8988T (cell line): ENCODE measurements around the gene DHX40.
A peak's percentile ranks its signal among the peaks of the same experiment; 100 is the strongest.
"Not testable (repeated sequence)": the region's sequence is repeated elsewhere in the genome, so short reads cannot be mapped to it uniquely, and the experiment has no call there.

Source experiments
- DNase-seq: peaks from one replicate; pipeline ENCODE4 v3.0.0; 2011

Gene DHX40, protein sequence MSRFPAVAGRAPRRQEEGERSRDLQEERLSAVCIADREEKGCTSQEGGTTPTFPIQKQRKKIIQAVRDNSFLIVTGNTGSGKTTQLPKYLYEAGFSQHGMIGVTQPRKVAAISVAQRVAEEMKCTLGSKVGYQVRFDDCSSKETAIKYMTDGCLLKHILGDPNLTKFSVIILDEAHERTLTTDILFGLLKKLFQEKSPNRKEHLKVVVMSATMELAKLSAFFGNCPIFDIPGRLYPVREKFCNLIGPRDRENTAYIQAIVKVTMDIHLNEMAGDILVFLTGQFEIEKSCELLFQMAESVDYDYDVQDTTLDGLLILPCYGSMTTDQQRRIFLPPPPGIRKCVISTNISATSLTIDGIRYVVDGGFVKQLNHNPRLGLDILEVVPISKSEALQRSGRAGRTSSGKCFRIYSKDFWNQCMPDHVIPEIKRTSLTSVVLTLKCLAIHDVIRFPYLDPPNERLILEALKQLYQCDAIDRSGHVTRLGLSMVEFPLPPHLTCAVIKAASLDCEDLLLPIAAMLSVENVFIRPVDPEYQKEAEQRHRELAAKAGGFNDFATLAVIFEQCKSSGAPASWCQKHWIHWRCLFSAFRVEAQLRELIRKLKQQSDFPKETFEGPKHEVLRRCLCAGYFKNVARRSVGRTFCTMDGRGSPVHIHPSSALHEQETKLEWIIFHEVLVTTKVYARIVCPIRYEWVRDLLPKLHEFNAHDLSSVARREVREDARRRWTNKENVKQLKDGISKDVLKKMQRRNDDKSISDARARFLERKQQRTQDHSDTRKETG

DNA sequence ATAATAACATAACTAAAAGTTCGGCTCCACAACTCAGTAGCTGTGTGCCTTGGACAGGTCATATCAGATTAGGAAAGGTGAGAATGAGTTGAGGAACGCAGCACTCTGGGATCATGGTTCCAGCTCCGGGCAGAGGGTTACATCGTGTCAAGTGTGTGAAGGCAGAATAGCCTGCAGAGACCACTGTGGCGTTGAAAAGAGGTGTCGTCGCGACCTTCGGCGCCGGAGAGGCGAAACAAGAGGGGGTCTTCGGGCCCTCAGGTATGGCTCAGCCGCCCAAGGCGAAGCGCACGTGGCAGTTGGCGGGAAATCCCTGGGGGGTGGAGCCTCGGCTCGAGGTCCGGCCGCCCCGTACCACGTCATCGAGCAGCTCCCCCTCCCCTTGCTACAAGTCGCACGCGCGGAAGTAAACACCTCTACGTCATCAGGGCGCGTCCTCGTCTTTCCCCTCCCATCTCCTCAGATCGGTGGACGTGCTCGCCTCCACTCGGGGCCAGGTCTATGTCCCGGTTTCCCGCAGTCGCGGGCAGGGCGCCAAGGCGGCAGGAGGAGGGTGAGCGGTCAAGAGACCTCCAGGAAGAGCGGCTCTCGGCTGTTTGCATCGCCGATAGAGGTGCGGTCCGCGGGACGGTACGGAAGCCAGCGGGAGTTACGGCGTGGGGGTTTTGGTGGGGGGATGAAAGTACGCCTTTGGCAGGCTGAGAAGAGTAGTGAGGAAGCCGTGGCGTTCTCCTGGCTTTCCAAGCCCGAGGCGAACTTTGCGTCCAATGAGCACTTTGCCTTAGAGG is at the start of gene DHX40:
Gene DHX40, plus strand, starts transcription at position 440 of the 788 bp plus-strand sequence. Its CDS starts 62 bp downstream, at position 502.
- peak; percentile 69 for DNase-seq

DNA sequence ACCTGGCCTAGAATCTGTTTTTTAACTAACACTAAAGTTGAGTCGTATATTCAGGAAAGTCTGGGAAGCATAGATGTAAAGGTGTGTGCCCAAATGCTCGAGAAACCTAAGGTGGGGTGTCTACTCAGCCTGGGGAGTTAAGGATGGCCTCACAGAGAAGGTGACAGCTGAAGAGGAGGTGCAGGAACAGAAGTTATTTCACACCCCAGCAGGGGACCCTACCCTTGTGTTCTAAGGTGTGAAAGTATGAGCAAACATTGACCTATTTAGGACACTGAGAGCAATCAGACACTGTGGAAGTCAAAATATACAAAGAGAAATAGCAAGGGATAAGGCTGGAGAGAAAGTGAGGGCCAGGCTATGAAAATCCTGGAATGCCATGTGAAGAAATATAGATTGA is 49.0 kb upstream of the DHX40 start:
- DNase-seq: no peak

DNA sequence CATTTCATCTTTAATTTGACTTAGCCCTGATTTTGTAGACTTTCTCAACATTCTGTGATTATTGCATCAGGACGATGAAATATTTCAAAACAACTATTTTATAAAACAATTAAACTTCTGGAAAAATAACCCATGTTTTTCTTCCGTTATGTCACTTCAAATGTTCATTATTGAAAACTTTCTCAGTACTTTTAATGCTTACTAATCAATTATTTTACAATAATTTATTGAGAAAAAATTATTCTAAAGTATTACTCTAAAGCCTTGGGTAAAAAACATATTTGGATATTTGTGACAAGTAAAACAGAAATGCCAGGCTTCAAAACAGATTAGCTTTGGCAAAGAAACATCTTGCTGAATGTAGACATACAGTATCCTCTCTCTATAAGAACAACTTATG is 46.3 kb upstream of the DHX40 start:
- no peak for DNase-seq

DNA sequence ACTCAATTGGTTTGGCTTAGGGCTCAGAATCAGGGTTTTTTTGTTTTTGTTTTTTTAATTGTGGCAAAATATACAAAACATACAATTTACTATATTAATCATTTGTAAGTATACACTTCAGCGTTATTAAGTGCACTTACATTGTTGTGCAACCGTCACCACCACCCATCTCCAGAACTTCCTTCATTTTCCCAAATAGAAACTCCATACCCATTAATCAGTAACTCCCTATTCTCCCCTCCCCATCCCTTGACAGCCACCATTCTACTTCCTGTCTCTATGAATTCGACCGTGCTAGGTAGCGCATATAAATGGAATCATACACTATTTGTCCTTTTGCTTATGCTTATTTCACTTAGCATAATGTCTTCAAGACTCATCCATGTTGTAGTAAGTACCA is 45.2 kb upstream of the DHX40 start:
- no peak for DNase-seq

DNA sequence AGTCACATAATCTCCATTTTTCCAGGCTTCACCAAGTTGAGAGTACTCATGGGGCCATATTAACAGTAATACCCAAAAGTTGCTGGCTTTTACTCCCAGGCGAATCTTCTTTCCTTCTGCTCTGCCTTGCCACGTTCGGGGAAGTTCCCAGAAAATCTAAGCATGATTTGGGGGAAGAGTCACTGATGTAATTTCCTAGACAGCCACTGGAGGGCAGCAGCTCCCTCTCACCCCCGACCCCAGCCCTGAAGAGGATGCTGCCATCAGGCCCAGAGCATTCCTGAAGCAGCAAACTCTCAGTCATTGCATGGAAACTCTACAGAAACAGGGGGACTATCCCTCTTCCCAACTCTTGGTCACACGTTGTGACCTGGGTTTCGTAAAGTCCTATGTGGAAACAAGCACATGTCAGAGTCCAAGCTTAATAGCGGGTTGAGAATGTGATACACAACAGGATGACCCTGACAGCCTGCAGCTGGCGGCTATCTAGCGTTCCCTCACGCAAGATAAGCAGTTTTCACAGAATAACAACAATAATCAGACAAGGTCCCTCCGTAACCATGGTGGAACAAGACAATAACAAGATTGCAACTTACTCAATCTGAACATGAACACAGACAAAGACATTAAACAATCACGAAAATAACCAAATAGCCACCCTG is 43.8 kb upstream of the DHX40 start:
- DNase-seq: peak; percentile 37

DNA sequence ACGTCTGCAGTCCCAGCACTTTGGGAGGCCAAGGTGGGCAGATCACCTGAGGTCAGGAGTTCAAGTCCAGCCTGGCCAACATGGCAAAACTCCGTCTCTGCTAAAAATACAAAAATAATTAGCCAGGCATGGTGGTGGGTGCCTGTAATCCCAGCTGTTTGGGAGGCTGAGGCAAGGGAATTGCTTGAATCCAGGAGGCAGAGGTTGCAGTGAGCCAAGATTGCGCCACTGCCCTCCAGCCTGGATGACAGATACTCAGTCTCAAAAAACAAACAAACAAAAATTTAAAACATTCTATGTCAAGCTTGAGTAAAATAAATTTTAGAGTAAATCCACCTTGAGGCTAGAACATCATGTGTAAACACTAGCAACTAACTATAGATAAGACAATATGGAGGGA is 40.5 kb upstream of the DHX40 start:
- not testable (repeated sequence) for DNase-seq

DNA sequence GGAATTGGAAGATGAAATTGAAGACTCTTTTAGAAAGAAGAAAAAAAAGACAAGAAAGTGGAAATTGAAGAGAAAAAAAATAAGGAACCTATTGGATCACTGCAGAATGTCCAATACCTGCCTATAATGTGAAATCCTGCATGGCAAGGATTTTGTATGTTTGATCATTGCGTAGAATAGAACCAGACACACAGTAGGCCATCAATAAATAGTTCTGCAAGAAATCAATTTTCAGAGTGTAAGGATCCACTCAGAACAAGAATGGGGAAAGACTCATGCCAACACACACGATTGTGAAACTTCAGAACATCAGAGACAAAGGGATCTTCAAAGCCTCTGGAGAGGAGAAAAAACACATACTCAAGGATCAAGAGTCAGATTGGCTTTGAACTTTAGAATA is 39.7 kb upstream of the DHX40 start:
- DNase-seq: no peak

DNA sequence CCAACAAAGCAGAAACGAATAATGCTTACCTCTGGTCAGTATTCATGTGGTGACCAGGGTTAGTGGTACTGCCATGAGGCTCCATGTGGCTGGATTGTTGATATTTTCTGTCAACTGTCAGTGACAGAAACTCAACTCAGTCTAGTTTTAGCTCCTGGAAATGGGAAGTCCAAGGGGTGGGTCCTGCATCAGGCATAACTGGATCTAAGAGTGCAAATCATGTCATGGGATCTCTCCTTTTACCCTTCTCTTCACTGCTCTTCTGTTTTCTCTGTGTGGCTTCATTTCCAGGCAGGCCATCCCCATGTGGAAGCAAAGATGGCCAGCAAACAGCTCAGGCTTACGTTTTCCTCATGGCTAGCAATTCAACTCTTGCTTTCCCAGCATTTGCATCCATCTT is 39.0 kb upstream of the DHX40 start:
- no peak for DNase-seq

DNA sequence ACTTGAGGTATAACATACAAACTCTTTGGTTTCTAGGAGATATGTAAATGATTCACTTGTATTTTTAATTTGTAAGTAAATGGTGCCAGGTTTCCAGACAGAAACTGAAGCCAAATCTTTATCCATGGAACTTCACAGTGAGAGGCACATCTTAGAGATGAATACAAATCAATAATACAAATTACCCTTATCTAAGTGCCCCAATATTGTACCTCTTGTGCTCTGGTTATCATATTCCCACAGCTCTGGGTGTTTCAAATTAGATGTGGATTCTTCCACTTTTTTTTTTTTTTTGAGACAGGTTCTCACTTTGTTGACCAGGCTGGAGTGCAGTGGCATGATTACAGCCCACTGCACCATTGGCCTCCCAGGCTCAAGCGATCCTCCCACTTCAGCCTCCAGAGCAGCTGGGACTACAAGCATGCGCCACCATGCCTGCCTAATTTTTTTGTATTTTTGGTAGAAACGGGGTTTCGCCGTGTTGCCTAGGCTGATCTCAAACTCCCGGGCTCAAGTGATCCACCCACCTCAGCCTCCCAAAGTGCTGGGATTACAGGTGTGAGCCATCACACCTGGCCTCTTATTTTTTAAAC is 38.0 kb upstream of the DHX40 start:
- no peak for DNase-seq

DNA sequence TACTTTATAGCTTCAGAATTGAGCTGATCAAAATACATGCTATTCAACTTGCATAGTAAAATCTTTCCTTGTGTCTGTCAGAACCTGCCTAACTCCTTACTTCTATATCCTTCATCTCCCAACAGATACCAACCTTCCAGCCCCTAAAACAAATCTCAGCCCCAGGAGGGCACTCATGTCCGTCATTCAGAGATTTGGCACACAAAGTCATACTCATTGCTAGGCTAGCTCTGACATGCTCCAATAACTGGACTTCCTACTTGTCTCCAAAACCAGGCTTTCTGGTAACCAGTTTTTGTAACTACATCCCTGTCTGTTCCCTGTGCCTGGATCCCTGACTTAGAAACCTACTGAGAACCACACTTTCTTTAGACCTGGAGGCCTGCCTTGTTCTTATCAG is 37.5 kb upstream of the DHX40 start:
- DNase-seq: no peak

DNA sequence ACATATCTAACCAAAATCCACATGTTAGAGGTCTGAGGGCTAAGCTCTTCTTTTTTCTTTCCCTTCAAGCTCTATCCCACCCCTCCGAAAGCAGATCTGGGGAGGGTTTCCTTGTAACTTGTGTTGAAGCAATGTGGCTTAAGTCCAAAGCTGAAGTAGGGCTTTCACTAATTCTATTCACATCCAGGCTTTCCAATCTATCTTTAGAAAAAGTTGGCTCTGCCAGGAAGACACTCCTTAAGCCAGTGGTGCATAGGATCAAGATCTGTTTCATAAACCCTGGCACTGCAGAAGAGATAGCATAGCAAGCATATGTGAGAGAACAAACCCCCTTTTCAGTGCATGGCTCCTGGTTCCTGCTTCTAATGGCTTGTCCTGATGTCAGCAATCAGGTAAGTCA is 34.9 kb upstream of the DHX40 start:
- no peak for DNase-seq

DNA sequence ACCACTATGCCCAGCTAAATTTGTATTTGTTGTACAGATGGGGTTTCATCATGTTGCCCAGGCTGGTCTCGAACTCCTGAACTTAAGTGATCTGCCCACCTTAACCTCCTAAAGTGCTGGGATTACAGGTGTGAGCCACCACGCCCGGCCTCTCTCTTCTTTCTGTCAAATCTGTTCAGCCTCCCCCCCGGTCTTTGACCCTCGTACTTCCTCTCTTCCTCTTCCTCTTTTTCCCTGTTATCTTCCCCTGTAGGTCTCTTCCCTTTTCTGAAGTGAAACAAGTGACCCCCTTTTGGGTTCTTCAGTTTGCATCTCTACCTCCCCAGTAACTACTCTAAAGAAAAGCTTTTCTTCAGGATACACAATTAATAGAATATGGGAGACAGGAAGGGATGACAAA is 31.7 kb upstream of the DHX40 start:
- no peak for DNase-seq

DNA sequence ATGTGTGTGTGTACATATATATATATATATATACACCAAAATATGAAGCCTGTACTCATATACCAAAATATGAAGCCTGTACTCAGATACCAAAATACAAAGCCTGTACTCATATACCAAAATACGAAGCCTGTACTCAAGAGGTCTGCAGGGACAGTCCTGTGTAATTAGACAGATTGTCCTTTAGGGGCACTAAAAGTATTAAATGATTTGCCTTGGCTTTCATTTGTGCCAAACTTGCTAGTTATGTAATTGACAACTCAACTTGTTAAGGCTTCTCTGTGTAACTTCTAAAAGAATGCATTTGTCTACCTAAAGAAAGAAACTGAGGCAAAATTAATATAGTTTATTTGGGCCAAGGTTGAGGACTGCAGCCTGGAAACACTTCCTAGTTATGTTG is 30.8 kb upstream of the DHX40 start:
- DNase-seq: no peak

DNA sequence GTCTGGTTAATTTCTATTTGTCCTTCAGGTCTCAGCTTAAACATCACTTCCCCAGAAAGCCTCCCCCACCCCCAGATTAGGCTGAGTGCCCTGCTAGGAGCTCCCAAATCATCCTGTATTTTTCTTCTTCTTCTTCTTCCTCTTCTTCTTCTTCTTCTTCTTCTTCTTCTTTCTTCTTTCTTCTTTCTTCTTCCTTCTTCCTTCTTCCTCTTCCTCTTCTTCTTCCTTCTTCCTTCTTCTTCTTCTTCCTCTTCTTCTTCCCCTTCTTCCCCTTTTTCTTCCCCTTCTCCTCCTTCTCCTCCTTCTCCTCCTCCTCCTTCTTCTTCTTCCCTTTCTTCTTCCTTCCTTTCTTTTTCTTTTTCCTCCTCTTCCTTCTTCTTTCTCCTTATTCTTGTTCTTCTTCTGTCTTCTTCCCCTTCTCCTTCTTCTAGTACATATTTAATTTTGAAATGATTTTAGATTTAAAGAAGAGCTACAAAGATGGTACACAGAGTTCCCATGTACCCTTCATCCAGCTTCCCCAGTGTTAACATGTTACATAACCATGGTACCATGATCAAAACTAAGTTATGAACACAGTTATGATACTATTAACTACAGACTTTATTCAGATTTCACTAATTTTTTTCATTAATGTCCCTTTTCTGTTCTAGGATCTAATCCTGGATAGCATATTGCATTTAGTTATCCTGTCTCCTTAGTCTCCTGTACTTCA is 27.1 kb upstream of the DHX40 start:
- no peak for DNase-seq

DNA sequence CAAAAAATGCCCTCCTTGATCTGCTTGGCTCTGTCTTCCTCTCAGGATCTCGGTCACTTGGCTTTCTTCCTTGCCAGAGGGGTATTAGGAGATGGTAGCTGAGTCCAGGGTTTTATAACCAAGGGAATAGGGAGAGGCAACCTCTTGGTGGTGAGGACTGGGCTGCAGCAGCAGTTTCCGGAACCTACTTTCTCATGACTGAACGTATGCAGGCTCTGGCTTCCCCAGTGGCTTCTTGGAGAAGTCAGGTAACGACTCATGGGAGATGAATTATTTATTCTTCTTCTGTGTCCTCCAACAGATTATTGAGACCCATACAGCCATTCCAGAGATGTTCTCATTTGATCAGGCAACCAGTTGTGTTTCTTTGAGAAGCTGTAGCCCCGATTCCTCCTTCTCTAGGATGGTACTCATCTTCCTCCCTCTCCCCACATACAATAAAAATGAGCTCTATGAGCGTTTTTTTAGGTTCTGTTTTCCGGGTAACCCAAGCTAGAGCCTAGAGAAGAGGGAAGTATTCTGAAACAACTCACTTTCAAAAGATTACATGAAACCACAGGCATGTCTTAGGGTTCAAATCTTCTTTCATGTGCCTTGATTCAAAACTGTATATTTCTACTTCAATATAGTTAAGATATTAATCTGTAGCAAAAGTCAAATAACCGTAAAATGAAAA is 22.3 kb upstream of the DHX40 start:
- no peak for DNase-seq

DNA sequence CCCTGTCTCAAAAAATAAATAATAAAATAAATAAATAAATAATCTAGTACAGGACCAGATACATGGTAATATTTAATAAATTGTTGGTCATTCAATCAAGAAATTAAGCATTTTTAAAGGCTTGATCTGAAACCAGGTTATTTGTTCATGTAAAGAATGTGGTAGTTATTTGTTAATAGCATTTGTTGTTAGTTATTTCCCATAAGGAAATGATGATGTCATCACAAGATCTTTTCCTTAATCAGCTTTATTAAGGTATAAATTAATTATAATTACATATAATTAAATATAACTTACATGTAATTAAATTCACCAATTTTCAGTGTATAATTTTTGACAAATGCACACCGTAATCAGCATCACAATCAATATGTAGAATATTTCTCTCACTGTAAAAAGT is 19.5 kb upstream of the DHX40 start:
- DNase-seq: no peak

DNA sequence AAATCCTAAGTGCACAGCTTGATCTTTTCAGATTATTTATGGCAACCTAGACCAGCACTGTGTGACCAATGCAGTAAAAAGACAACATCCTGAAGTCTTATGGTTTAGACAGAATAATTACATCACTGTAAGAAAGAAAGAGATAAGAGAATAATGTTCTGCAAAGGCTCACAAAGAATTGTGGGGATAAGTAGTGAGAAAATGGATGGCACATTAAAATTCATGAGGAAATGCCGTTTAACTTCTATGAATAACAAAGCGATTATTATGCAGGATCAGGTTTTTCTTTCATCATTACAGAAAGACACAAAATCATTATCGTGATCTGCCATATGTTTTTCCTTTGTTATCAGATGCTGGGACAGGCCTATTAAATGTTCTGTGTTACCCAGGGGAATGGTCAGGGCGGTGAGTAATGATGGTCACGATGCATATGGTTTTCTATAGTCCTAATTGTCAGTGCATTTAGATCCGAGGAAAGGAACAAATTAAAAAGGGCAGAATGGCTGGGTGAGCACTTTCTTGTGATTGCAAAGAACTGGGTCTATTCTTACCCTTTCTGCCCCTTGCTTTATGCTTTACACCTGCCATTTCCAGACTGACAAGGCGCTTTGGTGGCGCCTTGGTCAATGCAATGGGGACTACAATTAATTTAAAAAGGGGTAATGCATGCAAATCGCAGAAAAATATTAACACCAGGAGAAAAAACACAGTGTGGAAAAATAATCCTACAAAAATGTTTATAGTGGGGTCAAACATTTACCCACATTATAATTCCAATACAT is 18.1 kb upstream of the DHX40 start:
- no peak for DNase-seq

DNA sequence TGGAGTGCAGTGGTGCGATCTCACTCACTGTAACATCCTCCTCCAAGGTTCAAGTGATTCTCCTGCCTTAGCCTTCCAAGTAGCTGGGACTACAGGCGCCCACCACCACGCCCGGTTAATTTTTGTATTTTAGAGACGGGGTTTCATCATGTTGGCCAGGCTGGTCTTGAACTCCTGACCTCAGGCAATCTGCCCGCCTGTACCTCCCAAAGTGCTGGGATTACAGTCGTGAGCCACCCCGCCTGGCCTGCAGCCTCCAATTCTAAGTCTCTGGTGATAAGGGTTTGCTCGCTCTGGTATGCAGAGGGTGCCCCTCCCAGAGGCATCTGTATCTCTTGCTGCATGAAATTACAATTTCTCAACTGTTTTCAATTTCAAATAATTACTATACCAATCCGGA is 16.4 kb upstream of the DHX40 start:
- not testable (repeated sequence) for DNase-seq

DNA sequence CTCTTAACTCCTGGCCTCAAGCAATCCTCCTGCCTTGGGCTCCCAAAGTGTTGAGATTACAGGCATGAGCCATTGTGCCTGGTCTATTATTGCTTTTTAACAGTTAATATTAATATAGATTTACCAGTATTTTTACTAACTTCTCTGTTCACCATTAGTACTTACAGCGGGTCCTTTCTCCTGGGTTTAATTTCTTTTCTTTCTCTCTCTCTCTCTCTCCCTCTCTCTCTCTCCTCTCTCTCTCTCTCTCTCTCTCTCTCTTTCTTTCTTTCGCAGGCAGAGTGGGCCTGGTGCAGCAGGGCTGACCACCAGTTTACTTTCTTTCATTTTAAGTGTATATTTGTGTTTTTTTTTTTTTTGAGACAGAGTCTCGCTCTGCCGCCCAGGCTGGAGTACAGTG is 14.7 kb upstream of the DHX40 start:
- no peak for DNase-seq

DNA sequence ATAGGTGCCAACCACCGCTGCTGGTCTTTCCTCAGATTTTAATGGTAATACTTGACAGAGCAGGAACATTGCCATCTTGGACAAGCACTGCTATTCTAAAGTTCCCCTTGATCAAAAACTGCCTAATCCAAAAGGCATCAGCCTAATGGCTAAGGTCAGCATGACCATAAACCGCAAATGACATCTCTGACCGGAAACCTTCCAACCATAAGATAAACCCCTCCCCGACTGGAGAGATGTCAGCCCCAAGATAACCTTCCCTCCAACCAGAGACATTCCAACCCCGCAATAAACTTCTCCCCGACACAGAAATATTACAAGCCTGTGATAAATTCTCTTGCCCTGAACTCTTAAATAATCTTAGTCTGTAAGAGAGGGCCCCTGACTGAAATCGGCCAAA is 7.4 kb upstream of the DHX40 start:
- DNase-seq: no peak

DNA sequence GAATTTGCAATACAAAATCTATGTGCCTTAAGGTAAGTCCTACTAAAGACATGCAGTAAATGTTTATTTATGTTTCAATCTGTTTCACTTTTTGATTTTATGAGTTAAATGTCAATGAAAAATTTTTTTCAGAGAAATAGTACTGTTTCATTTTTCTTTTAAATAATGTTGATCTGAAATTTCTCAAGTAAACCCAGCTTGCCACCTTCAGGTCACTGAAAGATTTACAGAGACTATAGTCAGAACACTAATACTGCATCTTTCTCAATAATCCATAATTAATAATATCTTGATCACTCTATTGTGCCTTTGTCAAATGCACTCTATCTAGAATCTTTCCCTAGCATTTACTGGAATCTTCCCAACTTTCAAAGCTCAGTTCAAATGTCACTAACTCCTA is 6.5 kb upstream of the DHX40 start:
- no peak for DNase-seq
